ENCODE measurements around the gene DCST1. TPM values are rescaled to one million over a fixed set of nuclear protein-coding genes. Genes with fewer than 3 reads are reported as not detected.

DCST1 gene
- total and polyA plus RNA-seq, 2 of the 8 experiments (the other 6 are each of a cell fraction or from before 2014, with no cell fraction given), result not detected

DNA sequence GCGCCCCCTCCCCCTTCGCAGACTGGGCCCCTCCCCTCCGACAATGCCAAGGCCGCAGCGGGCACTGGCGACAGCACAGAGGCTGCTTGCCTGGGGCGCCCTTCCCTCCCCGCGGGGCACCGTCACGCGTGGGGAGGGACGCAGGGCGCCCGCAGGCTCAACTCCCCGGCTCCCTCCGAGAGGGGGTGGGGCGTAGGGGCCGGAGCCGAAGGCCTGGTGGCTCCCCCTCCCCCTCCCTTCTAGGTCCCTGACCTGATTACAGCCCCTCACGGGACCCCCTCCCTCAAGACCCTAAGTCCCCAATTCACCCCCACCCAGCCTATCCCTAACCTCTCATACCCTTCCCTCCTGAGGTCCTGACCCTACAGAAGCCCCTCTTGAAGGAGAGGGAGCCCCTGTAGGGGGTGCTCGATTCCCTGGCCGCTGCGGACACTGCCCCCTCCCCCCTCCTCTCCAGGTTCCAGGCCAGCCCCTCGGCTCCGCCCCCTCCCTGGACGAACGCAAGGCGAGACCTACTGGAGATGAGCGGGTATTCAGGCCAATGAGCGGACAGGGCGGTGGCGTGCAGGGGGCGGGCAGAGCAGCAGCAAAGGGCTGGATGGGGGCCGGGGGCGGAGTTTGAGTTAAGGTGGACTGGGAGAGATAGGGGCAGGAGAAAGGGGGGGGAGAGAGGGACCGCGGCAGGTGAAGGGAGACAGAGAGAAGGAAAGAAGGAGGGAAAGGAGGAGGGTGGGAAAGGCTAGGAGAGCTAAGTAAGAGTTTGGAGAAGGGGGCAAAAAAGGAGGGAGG lies 31.8 kb upstream of the DCST1 start:
- Histone ChIP-seq H2BK120ac (replicated peaks; ENCODE audit: low read depth, low read length) (no peak overlapping the region), H3K36me3 (ENCODE audit: control insufficient read depth in 2 of 4, insufficient read depth in 4 of 4, low read length in 3 of 4) (peaks cover 0 to 2% (median 0%) of the 10 kb centered on the region in 4 experiments; a peak in 2 of 8 replicates), H3K56ac (replicated peaks; ENCODE audit: insufficient read length, low read depth, low read length) (no peak overlapping the region), H4K5ac (ENCODE audit: insufficient read length, low read depth, low read length) (peak overlapping the region; percentile 20), H3K14ac (ENCODE audit: insufficient read length) (no peak overlapping the region), H4K91ac (replicated peaks; ENCODE audit: insufficient read length, low read length) (no peak overlapping the region), H3K4me3 (ENCODE audit: extremely low read depth in 1 of 4, insufficient read depth in 2 of 4, low read depth in 3 of 4, low read length in 4 of 4) (peak overlapping the region; percentile 62 to 87 (median 70)), H3K4ac (replicated peaks; ENCODE audit: insufficient read length, low read depth, low read length) (no peak overlapping the region), H2BK5ac (ENCODE audit: low read depth, low read length) (peak overlapping the region; percentile 87), H3K27ac (ENCODE audit: low read depth, low read length) (no peak overlapping the region; the same call in 1 of the 2 replicates), H3K18ac (ENCODE audit: extremely low read depth, low read length) (peak overlapping the region; percentile 60; the same call in 1 of the 2 replicates), H3K4me2 (ENCODE audit: insufficient read depth in 1 of 2, low read depth in 2 of 2, low read length in 2 of 2) (peak overlapping the region; percentile 79 to 87), H2BK12ac (ENCODE audit: low read depth, low read length) (peak overlapping the region; percentile 80), H3K4me1 (replicated peaks in 1 of 4; ENCODE audit: control insufficient read depth in 3 of 4, insufficient read depth in 4 of 4, low read length in 3 of 4) (peaks cover 6 to 18% (median 14%) of the 10 kb centered on the region in 4 experiments), H3K23me2 (ENCODE audit: low read depth, low read length) (peaks cover 18% of the 10 kb centered on the region; the same call in 1 of the 2 replicates), H2AFZ (ENCODE audit: low read length) (no peak overlapping the region), H3K9ac (replicated peaks in 1 of 4; ENCODE audit: extremely low read depth in 1 of 4, low read depth in 3 of 4, low read length in 3 of 4) (peak overlapping the region in 2 of 4 experiments; percentile 43 to 60; a peak in 2 of 7 replicates), H3K79me2 (ENCODE audit: control insufficient read depth in 1 of 2, insufficient read depth in 2 of 2, low read length in 2 of 2) (peaks cover 0 to 38% of the 10 kb centered on the region in 2 experiments; a peak in 2 of 4 replicates), H3K9me3 (ENCODE audit: insufficient read depth in 2 of 2, low read depth in 1 of 2, low read length in 1 of 2) (no peaks in the 10 kb centered on the region), H4K8ac (ENCODE audit: extremely low read depth, insufficient read depth, low read length) (peak overlapping the region; percentile 40; the same call in 1 of the 2 replicates), H4K20me1 (replicated peaks in 1 of 2; ENCODE audit: control insufficient read depth in 1 of 2, insufficient read depth in 2 of 2, low read length in 2 of 2) (peaks cover 0 to 9% of the 10 kb centered on the region in 2 experiments), H2AK5ac (ENCODE audit: low read depth, low read length) (no peak overlapping the region), H3K79me1 (ENCODE audit: low read depth, low read length) (peaks cover 7% of the 10 kb centered on the region), H3K27me3 (replicated peaks in 1 of 4; ENCODE audit: control insufficient read depth in 3 of 4, extremely low read depth in 1 of 4, insufficient read depth in 3 of 4, low read length in 3 of 4) (no peaks in the 10 kb centered on the region), H2BK20ac (ENCODE audit: low read length) (no peak overlapping the region), H3K23ac (ENCODE audit: insufficient read length) (no peak overlapping the region), H2BK15ac (ENCODE audit: low read length) (no peak overlapping the region)
- FAIRE-seq (no peak), DNase-seq (ENCODE audit: low read depth in 1 of 2, low spot score in 2 of 2) (peak; percentile 97 to 99)
- POLR2A ChIA-PET (ENCODE audit: partially characterized antibody), result interaction anchor here (0.6 to 42.8 kb wide), 7 partner anchors 14 to 535 kb away, joined by 3 to 702 read pairs (median 4); partner anchors contain the start of genes CKS1B, EFNA3, EFNA4 and FLAD1
- WGBS, 2 experiments (ENCODE audit: extremely low coverage in 1 of 2, insufficient coverage in 1 of 2, insufficient read length in 1 of 2, insufficient replicate concordance in 2 of 2, low coverage in 1 of 2, low lambda C conversion rate in 2 of 2, missing lambda C conversion rate in 1 of 2), result 3% methylated on average over 5 of the region's 38 CpGs; no CpG with 5 or more reads in 1 of the 2 experiments
- CTCF ChIA-PET (ENCODE audit: partially characterized antibody), result interaction anchor here (1.3 to 14.0 kb wide), 8 partner anchors 13 to 90 kb away, joined by 4 to 334 read pairs (median 112); partner anchors contain the start of genes CKS1B, EFNA4, FLAD1 and PBXIP1
- TF ChIP-seq HDAC2 (IDR thresholded peaks at IDR 0.05; ENCODE audit: borderline replicate concordance in 1 of 2, low read depth in 2 of 2, low read length in 2 of 2) (peak in 1 of 2 experiments; percentile 44; a peak in 1 of 4 replicates), RXRA (IDR thresholded peaks at IDR 0.05; ENCODE audit: insufficient read depth, low read depth, low read length) (0 out of 2 replicates have a peak, but pooled peaks have one; percentile 8), EP300 (IDR thresholded peaks at IDR 0.05; ENCODE audit: borderline replicate concordance in 1 of 2, low read depth in 2 of 2, low read length in 2 of 2) (no peak; a peak in 1 of 3 replicates), RAD21 (IDR thresholded peaks at IDR 0.05 in 1 of 2, conservative IDR thresholded peaks at IDR 0.05 in 1 of 2; ENCODE audit: low read depth in 2 of 2, low read length in 2 of 2) (peak; percentile 0 to 42; a peak in 3 of 4 replicates), TBP (IDR thresholded peaks at IDR 0.05; ENCODE audit: low read depth, low read length) (no peak), CTBP2 (IDR thresholded peaks at IDR 0.05; ENCODE audit: borderline replicate concordance, insufficient read depth, insufficient read length, low read length) (peak; percentile 21), SP1 (IDR thresholded peaks at IDR 0.05; ENCODE audit: low read depth, low read length) (peak; percentile 66), PHF8 (conservative IDR thresholded peaks at IDR 0.05; ENCODE audit: low read depth, low read length) (0 out of 2 replicates have a peak, but pooled peaks have one; percentile 27), KDM1A (IDR thresholded peaks at IDR 0.05; ENCODE audit: borderline replicate concordance, low read length) (peak; percentile 91; the same call in 1 of the 2 replicates)
